Suprapubic skin (tissue), 3 donors: ENCODE data around the gene C1orf216.
"Not testable (repeated sequence)": the region's sequence is repeated elsewhere in the genome, so short reads cannot be mapped to it uniquely, and the experiment has no call there.

ENCODE experiments used
- CTCF ChIP-seq, 2 donors: fragments of 200-600 bp in 1 of 2; fragments of 450-650 bp in 1 of 2; sonication (generic) in 1 of 2; IDR thresholded peaks; one replicate each; pipeline ENCODE4 v1.5.1; 2016 to 2019; ENCODE audit warnings: antibody characterized with exemption in 2 of 2, mild to moderate bottlenecking in 1 of 2, moderate library complexity in 1 of 2
- EP300 ChIP-seq: sonication (generic); formaldehyde crosslinking; IDR thresholded peaks from one replicate; pipeline ENCODE4 v1.6.1; 2017; ENCODE audit warnings: antibody characterized with exemption

DNA sequence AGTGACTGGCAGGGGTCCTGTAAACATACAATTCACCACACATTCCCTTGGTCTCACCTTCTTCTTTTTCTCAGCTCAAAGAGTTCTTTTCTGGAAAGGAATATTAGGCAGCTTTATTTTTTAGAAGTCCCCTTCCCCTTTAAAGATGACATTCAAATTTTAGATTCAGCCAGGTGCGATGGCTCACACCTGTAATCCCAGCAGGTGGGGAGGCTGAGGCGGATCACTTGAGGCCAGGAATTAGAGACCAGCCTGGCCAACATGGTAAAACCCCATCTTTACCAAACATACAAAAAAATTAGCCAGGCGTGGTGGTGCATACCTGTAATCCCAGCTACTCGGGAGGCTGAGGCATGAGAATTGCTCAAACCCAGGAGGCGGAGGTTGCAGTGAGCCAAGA lies 7.6 kb downstream of the C1orf216 start:
- TF ChIP-seq CTCF (IDR thresholded peaks at IDR 0.05); EP300: not testable (repeated sequence)
